GM12865 (cell line): ENCODE results near the gene BLOC1S4.
"Not testable (repeated sequence)": the region's sequence is repeated elsewhere in the genome, so short reads cannot be mapped to it uniquely, and the experiment has no call there.

Experiments
- DNase-seq: peaks from one replicate; pipeline ENCODE4 v3.0.0; 2010; ENCODE audit warnings: low read depth
- H3K4me3 ChIP-seq: 2 replicates; pipeline ENCODE4 v1.5.1; 2011; ENCODE audit warnings: mild to moderate bottlenecking, low read depth, low read length, control low read depth
- CTCF ChIP-seq: IDR thresholded peaks from 2 replicates; pipeline ENCODE4 v1.5.1; 2011; ENCODE audit warnings: low read length, control low read depth, low read depth, inconsistent platforms; ENCODE audit not compliant: insufficient read depth; ENCODE audit errors: missing control alignments

The BLOC1S4 gene

GRCh38 chr4:6724421-6725111 lies 8.6 kb downstream of the BLOC1S4 start:
- DNase-seq: no peak
- no peak overlapping the region for H3K4me3 ChIP-seq
- no peak for TF ChIP-seq CTCF

GRCh38 chr4:6725427-6725961 lies 9.5 kb downstream of the BLOC1S4 start:
- not testable (repeated sequence) for H3K4me3 ChIP-seq, DNase-seq

DNA sequence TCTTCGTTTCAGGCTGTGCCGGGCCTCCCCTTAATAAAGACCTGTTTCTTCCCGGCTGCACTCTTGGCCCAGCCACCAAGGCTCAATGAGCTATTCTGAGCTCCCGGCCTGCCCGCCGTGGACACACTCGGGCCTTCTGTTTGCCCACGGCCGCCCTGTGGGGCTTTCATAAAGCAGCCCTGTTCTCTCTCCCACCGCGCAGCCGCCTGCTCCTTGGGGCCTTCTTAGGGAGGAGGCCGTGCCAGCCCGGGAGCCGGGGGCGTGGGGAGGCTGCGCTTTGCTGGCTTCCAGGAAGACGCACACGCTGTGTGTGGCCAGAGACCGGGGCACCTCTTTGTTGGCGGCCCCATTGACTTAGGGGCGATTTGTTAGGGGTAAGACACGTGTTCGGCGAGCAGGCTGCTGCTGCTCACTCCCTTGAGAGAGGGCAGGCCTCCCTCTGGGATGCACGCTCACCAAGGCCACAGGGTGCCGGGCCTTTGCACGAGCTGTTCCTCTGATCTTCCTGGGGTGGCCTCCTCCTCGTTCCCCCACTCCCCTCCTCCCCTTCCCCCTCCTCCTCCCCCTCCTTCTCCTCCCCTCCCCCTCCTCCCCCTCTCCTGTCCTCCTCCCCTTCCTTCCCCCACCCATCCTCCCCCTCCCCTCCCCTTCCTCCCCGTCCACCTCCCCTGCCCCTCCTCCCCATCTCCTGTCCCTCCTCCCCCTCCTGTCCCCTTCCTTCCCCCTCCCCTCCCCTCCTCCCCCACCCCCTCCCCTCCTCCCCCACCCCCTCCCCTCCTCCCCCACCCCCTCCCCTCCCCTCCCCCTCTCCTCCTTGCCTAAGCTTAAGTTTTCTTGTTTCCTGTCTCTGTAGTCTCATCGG lies 11.3 kb downstream of the BLOC1S4 start:
- H3K4me3 ChIP-seq: no peak overlapping the region
- no peak for TF ChIP-seq CTCF
- DNase-seq: no peak

DNA sequence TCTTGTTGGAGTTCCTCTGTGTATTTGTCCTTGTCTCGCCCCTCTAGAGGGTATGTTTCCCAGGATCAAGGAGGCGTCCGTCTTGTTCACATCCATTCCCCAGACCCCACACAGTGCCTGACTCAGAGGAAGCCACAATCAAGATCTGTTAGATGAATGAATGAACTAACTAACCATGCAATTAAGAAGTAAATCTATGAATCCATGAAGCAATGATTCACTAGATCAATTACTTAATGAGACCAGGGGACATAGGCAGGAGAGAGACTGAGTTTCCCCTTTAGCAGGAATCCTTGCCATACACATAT lies 11.9 kb downstream of the BLOC1S4 start:
- no peak for TF ChIP-seq CTCF
- DNase-seq: no peak
- no peak overlapping the region for H3K4me3 ChIP-seq

- no peak for TF ChIP-seq CTCF
- H3K4me3 ChIP-seq: no peak overlapping the region
- no peak for DNase-seq
These were observed 12.5 kb downstream of the BLOC1S4 start for GRCh38 chr4:6728320-6729029.

DNA sequence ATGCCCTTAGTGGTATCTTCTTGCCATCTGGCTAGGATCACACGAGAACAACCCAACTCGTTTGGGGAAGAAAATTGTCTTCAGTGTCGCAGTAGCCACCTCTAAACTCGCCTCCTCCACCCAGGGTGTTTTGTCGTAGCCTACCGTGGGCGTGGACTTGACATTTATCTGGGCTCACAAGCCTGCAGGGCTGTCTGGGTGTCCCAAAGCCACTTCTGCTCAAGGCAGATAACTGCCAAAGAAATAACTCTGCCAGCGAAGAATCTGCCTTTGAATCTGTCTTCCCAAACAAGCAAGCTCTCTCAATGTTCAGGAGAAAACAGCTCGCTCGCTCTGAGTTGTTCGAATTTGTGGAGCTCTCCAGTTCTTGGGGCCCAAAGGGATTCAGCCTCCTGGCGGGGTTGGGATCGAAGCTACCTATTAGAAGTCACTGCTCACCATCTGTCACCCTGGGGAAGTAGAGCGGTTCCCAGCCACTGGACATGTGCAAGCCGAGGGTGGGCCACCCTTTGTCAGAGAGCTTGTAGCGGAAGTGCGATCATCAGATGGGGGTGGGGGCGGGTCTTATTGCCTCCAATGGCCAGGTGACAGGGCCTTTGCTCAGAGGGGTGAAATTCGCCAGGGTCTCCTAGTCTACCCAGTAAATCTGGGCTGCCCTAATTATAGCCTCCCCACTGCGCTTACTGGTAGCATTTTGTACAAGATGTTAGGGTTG lies 14.8 kb downstream of the BLOC1S4 start:
- DNase-seq: no peak
- no peak for TF ChIP-seq CTCF

GRCh38 chr4:6731318-6731675 lies 15.3 kb downstream of the BLOC1S4 start:
- no peak for DNase-seq
- H3K4me3 ChIP-seq: no peak overlapping the region
- TF ChIP-seq CTCF: no peak

More for the DNA sequence above, 14.8 kb downstream of the BLOC1S4 start:
- no peak overlapping the region for H3K4me3 ChIP-seq
